WTC11 (cell line): ENCODE results near the gene PSME4. TPM values are rescaled to one million over a fixed set of nuclear protein-coding genes. Genes with fewer than 3 reads are reported as not detected.

ENCODE experiments used
- ATAC-seq: fragments of 200-7000 bp; cut with Tn5 transposase; 2 replicates; pipeline ENCODE4 v1.10.0; 2021; ENCODE audit warnings: mild to moderate bottlenecking, moderate library complexity
- CTCF ChIA-PET: fragments of 300-600 bp; sonication (Branson Sonifier 250); formaldehyde crosslinking; loops from one replicate; lab custom pipeline; 2021; ENCODE audit warnings: antibody characterized with exemption; lab: Charles Lee
- POLR2A ChIA-PET: fragments of 350-600 bp; sonication (Branson Sonifier 250); formaldehyde crosslinking; loops from one replicate; lab custom pipeline; 2021; ENCODE audit warnings: antibody characterized with exemption; lab: Charles Lee
- DNase-seq: peaks from one replicate; pipeline ENCODE4 v3.0.0; 2021; ENCODE audit warnings: low spot score
- H3K27ac Mint-ChIP-seq: 2 replicates; pipeline ENCODE4 v1.8.0; 2021; ENCODE audit warnings: mixed read lengths
- H3K27me3 Mint-ChIP-seq: 2 replicates; pipeline ENCODE4 v1.8.0; 2021; ENCODE audit warnings: low read depth, mild to moderate bottlenecking, moderate library complexity, mixed read lengths
- H3K36me3 Mint-ChIP-seq: 2 replicates; pipeline ENCODE4 v1.8.0; 2021; ENCODE audit warnings: mixed read lengths
- H3K4me1 Mint-ChIP-seq: 2 replicates; pipeline ENCODE4 v1.8.0; 2022; ENCODE audit warnings: mixed read lengths
- H3K4me3 Mint-ChIP-seq: 2 replicates; pipeline ENCODE4 v1.8.0; 2021; ENCODE audit warnings: mild to moderate bottlenecking, moderate library complexity, mixed read lengths
- H3K9me3 Mint-ChIP-seq: 2 replicates; pipeline ENCODE4 v1.8.0; 2021; ENCODE audit warnings: mixed read lengths
- ELF4 ChIP-seq: sonication (generic); formaldehyde crosslinking; IDR thresholded peaks from 2 replicates; pipeline ENCODE4 v1.8.1; 2022; ENCODE audit warnings: low read depth, mild to moderate bottlenecking, moderate library complexity, missing genetic modification reagents
- GABPB1 ChIP-seq: sonication (generic); formaldehyde crosslinking; IDR thresholded peaks from 2 replicates; pipeline ENCODE4 v1.8.1; 2023; ENCODE audit warnings: mild to moderate bottlenecking, missing genetic modification reagents
- TCF7 ChIP-seq: sonication (generic); formaldehyde crosslinking; IDR thresholded peaks from 2 replicates; pipeline ENCODE4 v1.8.0; 2022; ENCODE audit warnings: mild to moderate bottlenecking, low read depth, missing genetic modification reagents, moderate library complexity
- ZNF121 ChIP-seq: sonication (generic); formaldehyde crosslinking; IDR thresholded peaks from 2 replicates; pipeline ENCODE4 v1.8.0; 2023; ENCODE audit warnings: missing genetic modification reagents
- ZNF138 ChIP-seq: sonication (generic); formaldehyde crosslinking; conservative IDR thresholded peaks from 2 replicates; pipeline ENCODE4 v1.8.1; 2022; ENCODE audit warnings: mild to moderate bottlenecking, moderate library complexity, missing genetic modification reagents
- ZNF317 ChIP-seq: sonication (generic); formaldehyde crosslinking; IDR thresholded peaks from 2 replicates; pipeline ENCODE4 v1.8.1; 2023; ENCODE audit warnings: low read depth, mild to moderate bottlenecking, moderate library complexity, missing genetic modification reagents, borderline replicate concordance
- total RNA-seq: library from RNA; stranded (reverse); gene quantifications from 3 replicates; pipeline ENCODE4 v1.2.3, GENCODE V29; 2021
- TF ChIP-seq, protein P1 (sequence below): sonication (generic); formaldehyde crosslinking; IDR thresholded peaks from 2 replicates; pipeline ENCODE4 v1.8.1; 2022; ENCODE audit warnings: missing genetic modification reagents, borderline replicate concordance
- TF ChIP-seq, protein P2 (sequence below): sonication (generic); formaldehyde crosslinking; IDR thresholded peaks from 2 replicates; pipeline ENCODE4 v1.8.0; 2022; ENCODE audit warnings: missing genetic modification reagents
- TF ChIP-seq, protein P3 (sequence below): fragments of 250-450 bp; sonication (Bioruptor Pico); IDR thresholded peaks from 2 replicates; pipeline ENCODE4 v1.9.0; 2021; ENCODE audit warnings: mild to moderate bottlenecking
- TF ChIP-seq, protein P4 (sequence below): fragments of 250-450 bp; sonication (Bioruptor Pico); conservative IDR thresholded peaks from 2 replicates; pipeline ENCODE4 v1.9.0; 2021; ENCODE audit warnings: mild to moderate bottlenecking
- TF ChIP-seq, protein P5 (sequence below): sonication (generic); formaldehyde crosslinking; IDR thresholded peaks from 2 replicates; pipeline ENCODE4 v1.8.0; 2023; ENCODE audit warnings: missing genetic modification reagents
- TF ChIP-seq, protein P6 (sequence below): sonication (generic); formaldehyde crosslinking; IDR thresholded peaks from 2 replicates; pipeline ENCODE4 v1.8.1; 2023; ENCODE audit warnings: mild to moderate bottlenecking, missing genetic modification reagents
- TF ChIP-seq, protein P7 (sequence below): sonication (generic); formaldehyde crosslinking; IDR thresholded peaks from 2 replicates; pipeline ENCODE4 v1.8.1; 2023; ENCODE audit warnings: mild to moderate bottlenecking, missing genetic modification reagents, moderate library complexity
- TF ChIP-seq, protein P8 (sequence below): sonication (generic); formaldehyde crosslinking; IDR thresholded peaks from 2 replicates; pipeline ENCODE4 v1.8.0; 2023; ENCODE audit warnings: mild to moderate bottlenecking, missing genetic modification reagents

The PSME4 gene
- total RNA-seq, 1 experiment from 2014 or later: 91.9 TPM

DNA sequence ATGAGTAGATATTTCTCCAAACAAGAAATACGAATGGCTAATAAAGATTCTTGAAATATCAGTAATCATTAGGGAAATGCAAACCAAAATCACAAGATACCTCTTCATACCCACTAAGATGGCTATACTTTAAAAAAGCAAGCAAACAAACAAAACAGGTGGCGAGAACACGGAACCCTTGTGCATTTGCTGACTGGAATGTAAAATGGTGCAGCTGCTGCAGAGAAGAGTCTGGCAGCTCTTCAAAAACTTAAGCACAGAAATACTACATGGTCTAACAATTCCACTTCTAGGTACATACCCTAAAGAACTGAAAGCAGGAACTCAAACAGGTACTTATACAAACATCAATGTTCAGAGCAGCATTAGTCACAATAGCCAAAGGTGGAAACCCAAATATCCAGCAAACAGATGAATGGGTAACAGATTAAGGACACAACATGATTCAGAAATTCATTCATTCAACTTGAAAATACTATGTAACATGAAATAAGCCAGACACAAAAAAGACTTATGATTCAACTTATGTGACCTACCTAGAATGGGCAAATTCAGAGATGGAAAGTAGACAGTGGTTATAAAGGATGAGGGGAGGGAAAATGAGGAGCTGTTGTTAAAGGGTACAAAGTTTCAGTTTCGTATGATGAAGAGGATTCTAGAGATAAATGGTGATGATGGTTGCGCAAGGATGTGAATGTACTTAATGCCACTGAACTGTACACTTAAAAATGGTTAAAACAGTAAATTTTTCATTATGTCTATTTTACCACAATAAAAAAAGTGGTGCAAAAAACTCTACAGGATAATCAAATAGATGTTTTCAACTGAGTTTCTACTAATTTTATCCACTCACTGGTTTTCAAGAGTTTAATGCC is 84.2 kb downstream of the PSME4 start (continued):
- TF ChIP-seq, protein P1, sequence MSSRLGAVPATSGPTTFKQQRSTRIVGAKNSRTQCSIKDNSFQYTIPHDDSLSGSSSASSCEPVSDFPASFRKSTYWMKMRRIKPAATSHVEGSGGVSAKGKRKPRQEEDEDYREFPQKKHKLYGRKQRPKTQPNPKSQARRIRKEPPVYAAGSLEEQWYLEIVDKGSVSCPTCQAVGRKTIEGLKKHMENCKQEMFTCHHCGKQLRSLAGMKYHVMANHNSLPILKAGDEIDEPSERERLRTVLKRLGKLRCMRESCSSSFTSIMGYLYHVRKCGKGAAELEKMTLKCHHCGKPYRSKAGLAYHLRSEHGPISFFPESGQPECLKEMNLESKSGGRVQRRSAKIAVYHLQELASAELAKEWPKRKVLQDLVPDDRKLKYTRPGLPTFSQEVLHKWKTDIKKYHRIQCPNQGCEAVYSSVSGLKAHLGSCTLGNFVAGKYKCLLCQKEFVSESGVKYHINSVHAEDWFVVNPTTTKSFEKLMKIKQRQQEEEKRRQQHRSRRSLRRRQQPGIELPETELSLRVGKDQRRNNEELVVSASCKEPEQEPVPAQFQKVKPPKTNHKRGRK (CRISPR knock-in tag): no peak
- TF ChIP-seq, all 79 proteins: peak for 0

DNA sequence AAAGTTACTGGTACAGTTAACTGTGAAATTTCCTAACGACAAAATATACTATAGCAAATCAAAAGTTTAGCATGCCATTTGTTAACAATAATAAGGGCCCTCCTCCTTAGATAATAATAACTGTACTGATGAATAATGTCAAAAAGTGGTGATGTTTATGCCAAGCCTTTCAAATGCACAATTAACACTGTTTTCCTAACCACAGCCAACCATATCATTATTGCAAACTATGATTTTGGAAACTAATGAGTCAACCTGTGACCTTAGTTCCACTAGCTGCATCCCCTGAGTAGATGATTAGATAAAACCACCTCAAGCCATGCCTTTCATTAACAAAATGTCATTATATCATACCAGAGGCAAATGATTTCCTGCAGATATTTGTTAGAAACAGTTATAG is 85.9 kb downstream of the PSME4 start:
- DNase-seq: no peak
- peaks cover 8% of the 10 kb centered on the region; the same call in 1 of the 2 replicates for H3K9me3 Mint-ChIP-seq
- peaks cover 85% of the 10 kb centered on the region for H3K36me3 Mint-ChIP-seq
- H3K4me1 Mint-ChIP-seq: no peaks in the 10 kb centered on the region
- ChIA-PET POLR2A (no interaction called here), CTCF (no interaction called here)
- no peak for ATAC-seq
- TF ChIP-seq ZNF317 (no peak), TCF7 (no peak)
- H3K27me3 Mint-ChIP-seq: no peaks in the 10 kb centered on the region
- H3K27ac Mint-ChIP-seq: no peak overlapping the region
- no peak overlapping the region for H3K4me3 Mint-ChIP-seq

DNA sequence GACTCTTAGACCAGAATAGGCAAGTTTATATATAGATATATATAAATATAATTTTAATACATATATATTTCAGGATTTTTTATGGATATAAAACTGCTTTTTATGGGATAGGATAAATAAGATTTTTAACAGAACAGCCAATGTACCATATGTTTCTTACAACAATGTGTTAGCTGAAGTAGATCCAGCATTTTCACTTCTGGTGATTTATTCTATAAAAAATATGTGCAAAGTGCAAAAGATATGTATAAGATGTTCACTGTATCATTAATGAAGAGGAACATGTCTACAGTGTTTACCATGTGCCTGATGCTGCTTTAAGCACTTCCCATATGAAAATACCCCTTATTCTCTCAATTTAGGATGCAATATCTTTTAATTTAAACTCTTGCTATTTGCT is 88.8 kb downstream of the PSME4 start:
- no peak overlapping the region for H3K4me3 Mint-ChIP-seq
- H3K9me3 Mint-ChIP-seq: peaks cover 26% of the 10 kb centered on the region
- no peaks in the 10 kb centered on the region for H3K27me3 Mint-ChIP-seq
- no peak overlapping the region for H3K27ac Mint-ChIP-seq
- 0 out of 2 replicates have a peak, but pooled peaks cover 3% of the 10 kb centered on the region for H3K4me1 Mint-ChIP-seq
- peaks cover 87% of the 10 kb centered on the region for H3K36me3 Mint-ChIP-seq
- CTCF ChIA-PET: no interaction called here
- POLR2A ChIA-PET: no interaction called here
- no peak for ATAC-seq
- no peak for DNase-seq
- TF ChIP-seq, protein P2, sequence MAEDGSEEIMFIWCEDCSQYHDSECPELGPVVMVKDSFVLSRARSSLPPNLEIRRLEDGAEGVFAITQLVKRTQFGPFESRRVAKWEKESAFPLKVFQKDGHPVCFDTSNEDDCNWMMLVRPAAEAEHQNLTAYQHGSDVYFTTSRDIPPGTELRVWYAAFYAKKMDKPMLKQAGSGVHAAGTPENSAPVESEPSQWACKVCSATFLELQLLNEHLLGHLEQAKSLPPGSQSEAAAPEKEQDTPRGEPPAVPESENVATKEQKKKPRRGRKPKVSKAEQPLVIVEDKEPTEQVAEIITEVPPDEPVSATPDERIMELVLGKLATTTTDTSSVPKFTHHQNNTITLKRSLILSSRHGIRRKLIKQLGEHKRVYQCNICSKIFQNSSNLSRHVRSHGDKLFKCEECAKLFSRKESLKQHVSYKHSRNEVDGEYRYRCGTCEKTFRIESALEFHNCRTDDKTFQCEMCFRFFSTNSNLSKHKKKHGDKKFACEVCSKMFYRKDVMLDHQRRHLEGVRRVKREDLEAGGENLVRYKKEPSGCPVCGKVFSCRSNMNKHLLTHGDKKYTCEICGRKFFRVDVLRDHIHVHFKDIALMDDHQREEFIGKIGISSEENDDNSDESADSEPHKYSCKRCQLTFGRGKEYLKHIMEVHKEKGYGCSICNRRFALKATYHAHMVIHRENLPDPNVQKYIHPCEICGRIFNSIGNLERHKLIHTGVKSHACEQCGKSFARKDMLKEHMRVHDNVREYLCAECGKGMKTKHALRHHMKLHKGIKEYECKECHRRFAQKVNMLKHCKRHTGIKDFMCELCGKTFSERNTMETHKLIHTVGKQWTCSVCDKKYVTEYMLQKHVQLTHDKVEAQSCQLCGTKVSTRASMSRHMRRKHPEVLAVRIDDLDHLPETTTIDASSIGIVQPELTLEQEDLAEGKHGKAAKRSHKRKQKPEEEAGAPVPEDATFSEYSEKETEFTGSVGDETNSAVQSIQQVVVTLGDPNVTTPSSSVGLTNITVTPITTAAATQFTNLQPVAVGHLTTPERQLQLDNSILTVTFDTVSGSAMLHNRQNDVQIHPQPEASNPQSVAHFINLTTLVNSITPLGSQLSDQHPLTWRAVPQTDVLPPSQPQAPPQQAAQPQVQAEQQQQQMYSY: no peak
- TF ChIP-seq, protein P3, sequence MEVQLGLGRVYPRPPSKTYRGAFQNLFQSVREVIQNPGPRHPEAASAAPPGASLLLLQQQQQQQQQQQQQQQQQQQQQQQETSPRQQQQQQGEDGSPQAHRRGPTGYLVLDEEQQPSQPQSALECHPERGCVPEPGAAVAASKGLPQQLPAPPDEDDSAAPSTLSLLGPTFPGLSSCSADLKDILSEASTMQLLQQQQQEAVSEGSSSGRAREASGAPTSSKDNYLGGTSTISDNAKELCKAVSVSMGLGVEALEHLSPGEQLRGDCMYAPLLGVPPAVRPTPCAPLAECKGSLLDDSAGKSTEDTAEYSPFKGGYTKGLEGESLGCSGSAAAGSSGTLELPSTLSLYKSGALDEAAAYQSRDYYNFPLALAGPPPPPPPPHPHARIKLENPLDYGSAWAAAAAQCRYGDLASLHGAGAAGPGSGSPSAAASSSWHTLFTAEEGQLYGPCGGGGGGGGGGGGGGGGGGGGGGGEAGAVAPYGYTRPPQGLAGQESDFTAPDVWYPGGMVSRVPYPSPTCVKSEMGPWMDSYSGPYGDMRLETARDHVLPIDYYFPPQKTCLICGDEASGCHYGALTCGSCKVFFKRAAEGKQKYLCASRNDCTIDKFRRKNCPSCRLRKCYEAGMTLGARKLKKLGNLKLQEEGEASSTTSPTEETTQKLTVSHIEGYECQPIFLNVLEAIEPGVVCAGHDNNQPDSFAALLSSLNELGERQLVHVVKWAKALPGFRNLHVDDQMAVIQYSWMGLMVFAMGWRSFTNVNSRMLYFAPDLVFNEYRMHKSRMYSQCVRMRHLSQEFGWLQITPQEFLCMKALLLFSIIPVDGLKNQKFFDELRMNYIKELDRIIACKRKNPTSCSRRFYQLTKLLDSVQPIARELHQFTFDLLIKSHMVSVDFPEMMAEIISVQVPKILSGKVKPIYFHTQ: no peak
- TF ChIP-seq GABPB1 (no peak), ZNF138 (CRISPR knock-in tag) (no peak), ZNF121 (CRISPR knock-in tag) (no peak), ELF4 (CRISPR knock-in tag) (no peak)
- TF ChIP-seq, protein P4, sequence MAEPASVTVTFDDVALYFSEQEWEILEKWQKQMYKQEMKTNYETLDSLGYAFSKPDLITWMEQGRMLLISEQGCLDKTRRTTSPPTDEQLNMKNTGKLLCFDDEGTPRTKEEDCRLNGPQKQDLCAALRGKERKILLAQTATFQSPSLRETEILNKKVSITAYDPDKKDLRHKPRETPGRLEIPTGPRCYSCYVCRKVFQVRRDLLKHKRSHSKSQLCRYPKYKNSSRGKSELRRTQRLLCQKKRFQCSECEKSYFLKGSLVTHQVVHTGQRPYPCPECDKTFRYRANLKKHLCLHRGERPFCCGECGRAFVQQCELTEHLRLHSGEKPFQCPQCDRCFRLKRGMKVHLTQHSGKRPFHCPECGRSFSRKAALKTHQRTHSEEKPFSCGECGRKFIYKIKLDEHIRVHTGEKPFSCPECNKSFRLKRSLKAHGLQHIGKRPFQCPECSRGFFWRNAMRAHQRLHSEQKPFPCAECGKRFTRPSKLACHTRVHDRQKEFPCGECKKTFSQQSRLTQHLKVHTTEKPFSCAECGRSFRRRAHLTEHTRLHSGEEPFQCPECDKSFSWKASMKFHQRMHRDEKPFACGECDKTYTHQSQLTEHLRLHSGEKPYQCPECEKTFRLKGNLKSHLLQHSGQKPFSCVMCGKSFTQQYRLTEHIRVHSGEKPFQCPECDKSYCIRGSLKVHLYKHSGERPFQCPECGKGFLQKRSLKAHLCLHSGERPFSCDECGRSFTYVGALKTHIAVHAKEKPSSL: no peak
- TF ChIP-seq, protein P5, sequence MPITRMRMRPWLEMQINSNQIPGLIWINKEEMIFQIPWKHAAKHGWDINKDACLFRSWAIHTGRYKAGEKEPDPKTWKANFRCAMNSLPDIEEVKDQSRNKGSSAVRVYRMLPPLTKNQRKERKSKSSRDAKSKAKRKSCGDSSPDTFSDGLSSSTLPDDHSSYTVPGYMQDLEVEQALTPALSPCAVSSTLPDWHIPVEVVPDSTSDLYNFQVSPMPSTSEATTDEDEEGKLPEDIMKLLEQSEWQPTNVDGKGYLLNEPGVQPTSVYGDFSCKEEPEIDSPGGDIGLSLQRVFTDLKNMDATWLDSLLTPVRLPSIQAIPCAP (CRISPR knock-in tag): no peak
- TF ChIP-seq, protein P6, sequence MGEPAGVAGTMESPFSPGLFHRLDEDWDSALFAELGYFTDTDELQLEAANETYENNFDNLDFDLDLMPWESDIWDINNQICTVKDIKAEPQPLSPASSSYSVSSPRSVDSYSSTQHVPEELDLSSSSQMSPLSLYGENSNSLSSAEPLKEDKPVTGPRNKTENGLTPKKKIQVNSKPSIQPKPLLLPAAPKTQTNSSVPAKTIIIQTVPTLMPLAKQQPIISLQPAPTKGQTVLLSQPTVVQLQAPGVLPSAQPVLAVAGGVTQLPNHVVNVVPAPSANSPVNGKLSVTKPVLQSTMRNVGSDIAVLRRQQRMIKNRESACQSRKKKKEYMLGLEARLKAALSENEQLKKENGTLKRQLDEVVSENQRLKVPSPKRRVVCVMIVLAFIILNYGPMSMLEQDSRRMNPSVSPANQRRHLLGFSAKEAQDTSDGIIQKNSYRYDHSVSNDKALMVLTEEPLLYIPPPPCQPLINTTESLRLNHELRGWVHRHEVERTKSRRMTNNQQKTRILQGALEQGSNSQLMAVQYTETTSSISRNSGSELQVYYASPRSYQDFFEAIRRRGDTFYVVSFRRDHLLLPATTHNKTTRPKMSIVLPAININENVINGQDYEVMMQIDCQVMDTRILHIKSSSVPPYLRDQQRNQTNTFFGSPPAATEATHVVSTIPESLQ (CRISPR knock-in tag): no peak
- TF ChIP-seq, protein P7, sequence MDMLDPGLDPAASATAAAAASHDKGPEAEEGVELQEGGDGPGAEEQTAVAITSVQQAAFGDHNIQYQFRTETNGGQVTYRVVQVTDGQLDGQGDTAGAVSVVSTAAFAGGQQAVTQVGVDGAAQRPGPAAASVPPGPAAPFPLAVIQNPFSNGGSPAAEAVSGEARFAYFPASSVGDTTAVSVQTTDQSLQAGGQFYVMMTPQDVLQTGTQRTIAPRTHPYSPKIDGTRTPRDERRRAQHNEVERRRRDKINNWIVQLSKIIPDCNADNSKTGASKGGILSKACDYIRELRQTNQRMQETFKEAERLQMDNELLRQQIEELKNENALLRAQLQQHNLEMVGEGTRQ (CRISPR knock-in tag): no peak
- TF ChIP-seq, protein P8, sequence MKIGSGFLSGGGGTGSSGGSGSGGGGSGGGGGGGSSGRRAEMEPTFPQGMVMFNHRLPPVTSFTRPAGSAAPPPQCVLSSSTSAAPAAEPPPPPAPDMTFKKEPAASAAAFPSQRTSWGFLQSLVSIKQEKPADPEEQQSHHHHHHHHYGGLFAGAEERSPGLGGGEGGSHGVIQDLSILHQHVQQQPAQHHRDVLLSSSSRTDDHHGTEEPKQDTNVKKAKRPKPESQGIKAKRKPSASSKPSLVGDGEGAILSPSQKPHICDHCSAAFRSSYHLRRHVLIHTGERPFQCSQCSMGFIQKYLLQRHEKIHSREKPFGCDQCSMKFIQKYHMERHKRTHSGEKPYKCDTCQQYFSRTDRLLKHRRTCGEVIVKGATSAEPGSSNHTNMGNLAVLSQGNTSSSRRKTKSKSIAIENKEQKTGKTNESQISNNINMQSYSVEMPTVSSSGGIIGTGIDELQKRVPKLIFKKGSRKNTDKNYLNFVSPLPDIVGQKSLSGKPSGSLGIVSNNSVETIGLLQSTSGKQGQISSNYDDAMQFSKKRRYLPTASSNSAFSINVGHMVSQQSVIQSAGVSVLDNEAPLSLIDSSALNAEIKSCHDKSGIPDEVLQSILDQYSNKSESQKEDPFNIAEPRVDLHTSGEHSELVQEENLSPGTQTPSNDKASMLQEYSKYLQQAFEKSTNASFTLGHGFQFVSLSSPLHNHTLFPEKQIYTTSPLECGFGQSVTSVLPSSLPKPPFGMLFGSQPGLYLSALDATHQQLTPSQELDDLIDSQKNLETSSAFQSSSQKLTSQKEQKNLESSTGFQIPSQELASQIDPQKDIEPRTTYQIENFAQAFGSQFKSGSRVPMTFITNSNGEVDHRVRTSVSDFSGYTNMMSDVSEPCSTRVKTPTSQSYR (CRISPR knock-in tag): no peak
